ENCODE measurements around the gene DLGAP3. TPM values are rescaled to one million over a fixed set of nuclear protein-coding genes. Genes with fewer than 3 reads are reported as not detected.

DLGAP3 gene
- polyA plus RNA-seq, 1 donor from 2014 or later, result 2.9 TPM

DNA sequence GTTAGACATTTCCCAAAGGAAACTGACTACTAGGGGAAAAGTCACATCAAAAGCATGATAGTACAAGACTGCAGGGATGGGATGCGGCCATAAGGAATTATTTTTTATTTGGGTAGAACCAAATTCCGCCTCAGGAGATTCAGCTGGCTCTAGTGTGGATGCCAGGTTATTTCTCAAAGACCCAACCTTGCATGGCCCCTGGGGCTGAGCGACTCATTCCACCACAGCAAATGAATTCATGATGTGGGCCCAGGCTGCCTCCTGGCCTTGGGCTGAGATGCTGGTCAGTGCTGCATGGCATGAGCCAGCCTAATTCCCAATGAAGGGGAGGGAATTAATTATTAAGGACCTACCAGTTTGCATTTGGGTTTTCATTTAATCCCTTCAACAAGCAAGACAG lies 43.9 kb upstream of the DLGAP3 start:
- H3K4me2 ChIP-seq (ENCODE audit: low read length), result no peak overlapping the region
- no peak overlapping the region for H3K27ac ChIP-seq (ENCODE audit: low read length)
- no peaks in the 10 kb centered on the region for H3K9me2 ChIP-seq (ENCODE audit: insufficient read depth, low read length)
- no peak overlapping the region for H2AFZ ChIP-seq (ENCODE audit: low read depth, low read length)
- no peaks in the 10 kb centered on the region for H3K79me2 ChIP-seq (replicated peaks; ENCODE audit: insufficient read depth, low read length)
- no peaks in the 10 kb centered on the region for H4K20me1 ChIP-seq (ENCODE audit: insufficient read depth)
- H3K9me3 ChIP-seq (ENCODE audit: low read length), result no peaks in the 10 kb centered on the region
- TF ChIP-seq, protein P1, sequence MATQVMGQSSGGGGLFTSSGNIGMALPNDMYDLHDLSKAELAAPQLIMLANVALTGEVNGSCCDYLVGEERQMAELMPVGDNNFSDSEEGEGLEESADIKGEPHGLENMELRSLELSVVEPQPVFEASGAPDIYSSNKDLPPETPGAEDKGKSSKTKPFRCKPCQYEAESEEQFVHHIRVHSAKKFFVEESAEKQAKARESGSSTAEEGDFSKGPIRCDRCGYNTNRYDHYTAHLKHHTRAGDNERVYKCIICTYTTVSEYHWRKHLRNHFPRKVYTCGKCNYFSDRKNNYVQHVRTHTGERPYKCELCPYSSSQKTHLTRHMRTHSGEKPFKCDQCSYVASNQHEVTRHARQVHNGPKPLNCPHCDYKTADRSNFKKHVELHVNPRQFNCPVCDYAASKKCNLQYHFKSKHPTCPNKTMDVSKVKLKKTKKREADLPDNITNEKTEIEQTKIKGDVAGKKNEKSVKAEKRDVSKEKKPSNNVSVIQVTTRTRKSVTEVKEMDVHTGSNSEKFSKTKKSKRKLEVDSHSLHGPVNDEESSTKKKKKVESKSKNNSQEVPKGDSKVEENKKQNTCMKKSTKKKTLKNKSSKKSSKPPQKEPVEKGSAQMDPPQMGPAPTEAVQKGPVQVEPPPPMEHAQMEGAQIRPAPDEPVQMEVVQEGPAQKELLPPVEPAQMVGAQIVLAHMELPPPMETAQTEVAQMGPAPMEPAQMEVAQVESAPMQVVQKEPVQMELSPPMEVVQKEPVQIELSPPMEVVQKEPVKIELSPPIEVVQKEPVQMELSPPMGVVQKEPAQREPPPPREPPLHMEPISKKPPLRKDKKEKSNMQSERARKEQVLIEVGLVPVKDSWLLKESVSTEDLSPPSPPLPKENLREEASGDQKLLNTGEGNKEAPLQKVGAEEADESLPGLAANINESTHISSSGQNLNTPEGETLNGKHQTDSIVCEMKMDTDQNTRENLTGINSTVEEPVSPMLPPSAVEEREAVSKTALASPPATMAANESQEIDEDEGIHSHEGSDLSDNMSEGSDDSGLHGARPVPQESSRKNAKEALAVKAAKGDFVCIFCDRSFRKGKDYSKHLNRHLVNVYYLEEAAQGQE (IDR thresholded peaks at IDR 0.05; ENCODE audit: borderline replicate concordance), result no peak
- TF ChIP-seq CTCF (IDR thresholded peaks at IDR 0.05; ENCODE audit: poor library complexity, severe bottlenecking), result no peak
- H3K36me3 ChIP-seq (ENCODE audit: insufficient read depth, low read length), result no peaks in the 10 kb centered on the region
- H3K4me3 ChIP-seq (ENCODE audit: low read length), result no peak overlapping the region
- no peaks in the 10 kb centered on the region for H3F3A ChIP-seq (ENCODE audit: insufficient read depth, low read length, poor library complexity, severe bottlenecking)
- H3K9ac ChIP-seq (ENCODE audit: low read length), result no peak overlapping the region
- no peaks in the 10 kb centered on the region for H3K27me3 ChIP-seq (ENCODE audit: insufficient read depth, low read depth, low read length)

GRCh38 chr1:34970829-34971228 lies 41.4 kb upstream of the DLGAP3 start:
- Histone ChIP-seq H3K9ac (ENCODE audit: low read length) (no peak overlapping the region), H4K20me1 (ENCODE audit: insufficient read depth) (no peaks in the 10 kb centered on the region), H3K27me3 (ENCODE audit: insufficient read depth, low read depth, low read length) (no peaks in the 10 kb centered on the region), H3K27ac (ENCODE audit: low read length) (no peak overlapping the region), H3K79me2 (replicated peaks; ENCODE audit: insufficient read depth, low read length) (no peaks in the 10 kb centered on the region), H3K9me2 (ENCODE audit: insufficient read depth, low read length) (no peaks in the 10 kb centered on the region), H2AFZ (ENCODE audit: low read depth, low read length) (no peak overlapping the region), H3K36me3 (ENCODE audit: insufficient read depth, low read length) (no peaks in the 10 kb centered on the region), H3F3A (ENCODE audit: insufficient read depth, low read length, poor library complexity, severe bottlenecking) (no peaks in the 10 kb centered on the region), H3K4me3 (ENCODE audit: low read length) (no peak overlapping the region), H3K4me2 (ENCODE audit: low read length) (no peak overlapping the region), H3K9me3 (ENCODE audit: low read length) (no peaks in the 10 kb centered on the region)
- TF ChIP-seq SMC3 (conservative IDR thresholded peaks at IDR 0.05; ENCODE audit: poor library complexity) (no peak), MXI1 (conservative IDR thresholded peaks at IDR 0.05; ENCODE audit: poor library complexity, severe bottlenecking) (no peak), EP300 (conservative IDR thresholded peaks at IDR 0.05; ENCODE audit: poor library complexity, severe bottlenecking) (no peak), TAF1 (IDR thresholded peaks at IDR 0.05; ENCODE audit: low read depth) (no peak), CTCF (IDR thresholded peaks at IDR 0.05; ENCODE audit: poor library complexity, severe bottlenecking) (no peak), RAD21 (conservative IDR thresholded peaks at IDR 0.05) (no peak), EZH2 (IDR thresholded peaks at IDR 0.05; ENCODE audit: borderline replicate concordance, insufficient read depth, low read length, poor library complexity, severe bottlenecking) (no peak), POLR2AphosphoS5 (IDR thresholded peaks at IDR 0.05) (no peak)
- TF ChIP-seq, protein P1 (IDR thresholded peaks at IDR 0.05; ENCODE audit: borderline replicate concordance), result no peak
